HK-2 (cell line): ENCODE data around the gene NOL9.

Experiments
- DNase-seq: peaks from one replicate; pipeline ENCODE4 v3.0.0-alpha.2; 2018; ENCODE audit not compliant: unreplicated experiment

Gene NOL9

DNA sequence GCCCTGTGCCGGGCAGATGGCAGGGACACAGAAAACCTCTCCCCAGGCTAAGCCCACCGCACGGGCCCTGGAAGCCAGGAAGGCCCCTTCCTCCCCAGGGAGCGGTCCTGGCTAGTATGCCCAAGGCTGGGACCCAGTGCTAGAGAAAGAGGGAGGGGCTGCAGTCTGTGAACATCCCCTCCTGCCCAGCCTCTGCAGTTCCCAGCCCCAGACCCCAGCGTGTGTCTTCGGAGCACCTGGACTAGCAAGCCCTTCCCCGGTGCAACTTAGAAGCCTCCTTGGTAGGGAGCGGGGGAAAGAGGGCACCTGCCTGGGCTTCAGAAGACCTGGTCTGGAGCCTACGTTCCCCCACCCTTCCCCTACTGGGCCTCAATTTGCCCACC is 64.9 kb downstream of the NOL9 start:
- DNase-seq = no peak

DNA sequence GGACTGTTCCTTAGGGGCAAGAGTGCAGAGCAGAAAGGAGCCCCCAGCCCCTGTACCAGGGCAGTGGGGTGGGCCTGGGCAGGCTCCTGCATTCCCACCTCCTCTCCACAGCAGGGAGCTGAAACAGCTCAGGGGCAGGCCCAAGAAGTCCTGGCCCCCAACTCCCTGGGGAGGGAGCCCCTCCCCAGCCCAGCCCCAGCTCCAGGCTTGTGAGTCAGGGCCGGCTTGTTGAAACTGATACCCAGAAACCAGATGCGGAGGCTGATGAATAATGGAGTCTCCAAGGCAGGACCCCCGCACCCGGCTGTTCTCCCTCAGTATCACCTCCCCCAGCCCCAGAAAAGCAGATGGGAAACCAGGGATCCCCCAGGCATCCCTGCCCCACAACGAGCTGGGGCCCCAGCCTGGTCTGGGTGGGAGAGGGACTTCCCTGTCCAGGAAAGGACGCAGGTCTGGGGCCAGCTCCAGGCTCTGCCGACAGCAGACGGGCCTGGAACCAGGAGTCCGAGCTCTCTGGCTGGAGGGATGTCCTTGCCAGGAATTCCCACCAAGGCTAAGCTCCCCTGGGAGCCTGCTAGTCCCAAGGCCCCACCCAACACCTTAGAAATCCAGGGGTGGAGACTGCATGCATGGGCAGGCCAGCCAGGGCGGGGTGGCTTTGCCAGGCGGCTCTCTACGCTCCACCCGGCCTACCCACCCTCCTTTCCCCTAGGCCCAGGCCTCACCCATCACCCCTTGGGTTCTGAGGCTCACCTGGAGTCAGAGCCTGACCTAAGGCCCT is 65.5 kb downstream of the NOL9 start:
- no peak for DNase-seq

DNA sequence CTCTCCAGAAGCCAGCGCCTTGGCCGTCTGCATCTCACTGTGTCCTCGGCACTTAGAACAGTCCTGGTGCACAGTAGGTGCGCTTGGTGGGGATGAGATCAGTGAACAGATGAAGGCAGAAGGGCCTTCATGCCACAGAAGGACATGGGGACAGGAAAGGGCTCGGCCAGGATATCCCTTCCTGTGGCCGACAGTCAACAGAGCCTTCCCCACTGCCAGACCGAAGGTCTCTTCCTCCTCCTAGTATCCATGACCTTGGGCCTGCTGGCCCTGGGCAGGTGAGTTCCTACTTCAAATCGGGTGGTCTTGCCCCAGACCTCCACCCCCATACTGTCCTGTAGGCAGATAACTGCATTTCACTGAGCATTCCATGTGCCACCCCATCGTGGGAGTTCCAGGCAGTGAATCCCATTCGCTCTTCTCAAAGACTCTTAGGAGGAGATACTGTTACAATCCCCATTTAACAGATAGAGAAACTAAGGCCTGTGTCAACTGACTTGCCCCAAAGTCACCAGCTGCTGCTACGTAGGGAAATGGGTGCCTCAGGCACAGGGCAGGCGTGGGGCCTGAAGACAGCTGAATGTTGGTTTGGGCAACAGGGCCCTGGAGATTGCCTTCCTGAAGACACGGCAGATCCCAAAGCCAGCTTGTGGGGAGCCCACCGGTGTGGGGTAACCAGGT is 66.4 kb downstream of the NOL9 start:
- no peak for DNase-seq

DNA sequence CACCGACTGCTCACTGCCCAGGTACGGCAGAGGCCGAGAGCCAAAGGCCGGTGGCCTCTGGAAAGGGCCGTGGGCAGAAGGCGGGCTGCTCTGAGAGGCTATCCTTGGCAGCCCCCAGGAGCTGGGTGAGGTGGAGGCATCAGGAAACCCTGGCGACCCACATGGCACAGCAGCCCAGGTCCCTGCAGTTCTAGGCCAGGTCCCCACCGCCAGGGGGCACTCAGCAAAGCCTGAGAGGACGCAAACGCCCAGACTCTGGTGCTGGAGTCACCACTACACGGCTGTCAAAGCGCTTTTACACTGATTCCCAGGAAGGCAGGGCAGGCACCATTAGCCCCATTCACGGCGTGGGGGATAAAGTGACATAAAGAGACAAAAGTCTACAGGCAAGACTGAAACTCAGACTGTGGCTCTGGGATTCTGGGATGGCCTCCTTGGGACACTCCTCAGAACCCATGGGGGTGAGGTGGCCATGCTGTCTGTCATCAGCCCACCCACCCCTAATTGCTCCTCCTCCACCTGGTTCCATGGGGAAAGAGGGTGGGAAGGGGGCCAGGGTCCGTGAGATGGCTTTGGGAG is 67.8 kb downstream of the NOL9 start:
- DNase-seq = peak; percentile 58

DNA sequence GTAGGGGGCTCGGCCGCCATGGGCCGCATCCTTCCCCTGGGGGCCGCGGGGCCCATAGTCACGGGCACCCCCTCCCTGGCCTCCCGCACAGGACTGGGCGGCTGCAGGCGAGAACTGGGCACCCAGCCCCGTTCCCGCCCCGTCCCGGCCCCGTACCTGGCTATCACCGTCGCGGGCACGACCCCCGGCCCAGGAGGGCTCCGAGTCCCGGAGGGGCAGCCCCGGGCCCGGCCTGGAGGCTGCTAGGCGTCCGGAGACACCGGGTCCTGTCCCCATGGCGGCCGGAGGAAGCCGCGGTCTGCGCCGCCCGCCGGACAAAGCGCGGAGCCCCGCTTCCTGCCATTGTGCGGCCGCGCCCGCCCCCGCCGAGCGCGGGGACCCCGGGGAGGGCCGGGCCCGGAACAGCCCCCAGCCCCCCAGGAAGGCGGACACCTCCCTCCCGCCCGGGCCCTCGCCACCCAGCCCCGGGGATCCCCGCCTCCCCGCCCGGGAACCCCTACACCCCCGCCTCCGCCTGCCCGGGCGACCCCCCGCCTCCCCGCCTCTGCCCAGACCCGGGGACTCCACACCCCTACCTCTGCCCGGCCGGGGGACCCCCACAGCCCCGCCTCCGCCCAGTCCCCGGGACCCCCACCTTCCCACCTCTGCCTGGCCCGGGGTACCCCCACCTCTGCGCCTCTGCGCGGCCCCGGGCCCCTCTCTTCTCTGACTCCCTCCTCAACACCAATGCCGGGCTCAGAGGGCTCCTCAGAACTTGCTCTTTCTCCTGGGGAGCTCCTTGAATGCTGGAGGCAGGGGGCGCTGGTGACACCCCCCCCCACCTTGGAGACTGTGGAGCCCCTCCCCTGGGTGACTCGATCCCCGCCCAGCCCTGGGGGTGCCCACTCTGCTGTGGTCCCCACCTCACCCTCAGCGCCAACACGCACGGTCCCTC is 68.9 kb downstream of the NOL9 start:
- DNase-seq = no peak

DNA sequence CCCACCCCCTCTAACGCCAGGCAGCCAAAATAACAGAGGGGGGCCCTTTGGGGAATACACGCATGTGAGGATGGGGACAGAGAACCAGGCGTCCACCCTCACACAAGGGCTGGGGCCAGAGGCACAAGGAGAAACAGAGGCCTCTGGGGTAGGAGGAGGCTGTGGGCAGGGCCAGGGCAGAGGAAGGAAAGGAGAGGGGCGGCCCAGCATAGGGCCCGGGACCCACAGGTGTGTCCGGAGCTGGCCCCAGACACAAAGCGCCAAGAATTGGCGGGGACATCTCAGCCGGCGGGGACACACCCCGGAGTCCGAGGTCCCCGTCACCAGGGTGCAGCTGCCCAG is 69.5 kb downstream of the NOL9 start:
- DNase-seq = no peak

DNA sequence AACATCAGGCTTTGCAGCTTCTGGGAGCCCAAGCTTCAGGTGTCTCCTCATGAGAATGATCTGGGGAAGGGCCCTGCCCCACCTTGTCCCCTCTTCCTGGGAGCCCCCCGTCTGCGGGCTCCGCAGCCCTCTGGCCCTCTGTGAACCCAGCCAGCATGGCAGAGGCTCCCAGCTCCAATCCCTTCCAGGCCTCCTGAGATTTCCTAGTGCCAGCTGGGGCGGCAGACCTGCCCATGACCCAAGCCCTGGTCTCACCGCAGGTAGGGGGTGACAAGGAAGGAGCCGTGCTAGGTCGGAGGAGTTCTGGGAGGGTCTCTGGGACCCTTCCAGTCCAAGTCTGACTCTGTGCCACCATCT is 70.6 kb downstream of the NOL9 start:
- no peak for DNase-seq

DNA sequence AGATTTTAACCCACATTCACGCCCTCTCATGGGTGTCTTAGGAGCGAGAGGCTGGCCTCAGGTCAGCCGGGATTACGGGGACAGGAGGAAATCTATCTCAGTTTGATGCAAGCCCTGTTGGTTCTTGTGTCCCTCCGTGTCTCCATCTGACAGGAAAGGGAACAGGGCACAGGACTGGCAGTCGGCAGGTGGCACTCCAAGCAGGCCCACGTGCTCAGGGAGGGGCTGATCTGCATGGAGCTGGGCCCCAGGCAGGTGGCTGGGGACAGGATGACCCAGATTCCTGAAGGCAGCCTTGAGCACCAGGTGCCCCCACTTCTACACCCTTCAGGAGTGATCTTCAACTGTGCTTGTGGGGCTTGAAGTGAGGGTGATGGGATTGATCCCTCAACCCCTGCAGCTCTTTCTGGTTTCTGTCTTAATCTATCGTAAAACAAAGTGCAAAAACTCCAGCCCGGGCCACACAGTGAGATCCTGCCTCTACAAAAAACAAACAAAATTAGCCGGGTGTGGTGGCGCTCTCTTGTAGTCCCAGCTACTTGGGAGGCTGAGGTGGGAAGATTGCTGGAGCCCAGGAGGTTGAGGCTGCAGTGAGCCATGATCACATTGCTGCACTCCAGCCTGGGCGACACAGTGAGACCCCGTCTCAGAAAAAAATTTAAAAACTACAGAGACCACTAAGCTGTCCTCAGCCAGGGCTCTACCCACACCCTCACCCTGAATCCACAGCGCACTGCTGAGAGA is 71.1 kb downstream of the NOL9 start:
- no peak for DNase-seq

DNA sequence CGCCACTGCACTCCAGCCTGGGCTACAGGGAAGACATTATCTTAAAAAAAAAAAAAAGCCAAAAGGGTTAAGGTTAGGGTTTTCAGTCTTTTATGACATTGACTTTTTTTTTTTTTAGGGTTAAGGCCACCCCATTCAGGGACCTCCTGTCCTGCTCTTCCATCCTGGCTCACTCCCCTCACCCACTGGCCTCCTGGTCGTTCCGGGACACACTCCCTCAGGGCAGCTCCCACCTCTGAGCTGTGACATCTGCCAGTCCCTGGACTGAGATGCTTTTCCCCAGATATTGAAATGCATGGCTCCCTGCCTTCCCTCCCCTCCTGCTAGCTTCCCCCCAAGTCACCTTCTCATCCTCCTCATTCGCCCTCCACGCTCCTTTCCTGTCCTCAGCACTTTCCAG is 72.5 kb downstream of the NOL9 start:
- DNase-seq = no peak

DNA sequence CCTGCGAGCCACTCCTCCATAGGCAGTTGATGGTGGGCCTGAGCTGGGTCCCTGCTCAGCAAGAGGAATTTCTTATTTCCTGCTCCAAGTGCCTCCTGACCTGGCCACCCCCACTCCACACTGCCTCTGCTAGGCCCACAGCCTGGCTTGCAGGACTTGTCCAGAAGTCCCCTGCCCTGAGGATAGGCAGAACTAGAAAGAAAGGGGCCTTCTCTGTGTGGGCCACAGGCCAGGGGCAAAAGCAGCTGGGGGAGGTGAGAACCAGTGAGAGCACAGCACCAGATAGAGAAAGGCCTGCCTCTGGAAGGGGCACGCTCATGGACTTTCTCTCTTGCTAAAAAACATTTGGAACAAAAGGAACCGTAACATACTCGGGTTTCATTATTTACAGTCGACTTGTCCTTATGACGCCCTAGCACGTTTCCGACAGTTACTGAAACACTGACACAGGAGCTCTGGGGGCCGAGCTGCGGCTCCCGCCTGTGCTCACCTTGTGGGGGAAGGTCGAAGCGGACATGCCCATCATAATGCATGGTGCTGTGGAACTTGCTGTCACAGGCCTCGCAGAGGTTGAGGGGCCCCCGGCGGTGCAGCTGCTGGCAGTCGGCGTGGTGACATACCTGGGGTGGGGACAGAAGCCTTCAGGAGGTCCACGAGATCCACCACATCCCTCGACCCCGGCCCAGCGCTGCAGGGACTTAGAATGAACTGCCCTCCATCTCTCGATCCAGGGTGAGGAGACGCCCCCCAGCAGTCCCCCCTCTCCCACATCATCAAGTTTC is 77.1 kb downstream of the NOL9 start:
- no peak for DNase-seq

DNA sequence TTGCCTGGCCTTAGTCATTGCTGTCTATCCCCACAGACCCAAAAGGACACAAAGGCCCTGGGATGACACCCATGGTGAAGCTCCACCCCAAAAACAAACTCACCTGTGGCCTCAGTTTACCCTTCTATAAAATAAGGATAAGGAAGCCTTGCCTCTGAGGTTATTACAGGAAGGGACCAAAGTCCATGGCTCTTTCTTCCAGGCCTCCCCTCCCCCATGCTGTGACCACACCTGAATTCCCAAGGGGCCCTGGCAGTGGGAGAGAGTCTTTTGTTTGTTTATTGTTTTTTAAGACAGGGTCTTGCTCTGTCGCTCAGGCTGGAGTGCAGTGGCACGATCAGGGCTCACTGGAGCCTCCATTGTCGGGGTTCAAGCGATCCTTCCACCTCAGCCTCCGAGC is 77.8 kb downstream of the NOL9 start:
- no peak for DNase-seq

DNA sequence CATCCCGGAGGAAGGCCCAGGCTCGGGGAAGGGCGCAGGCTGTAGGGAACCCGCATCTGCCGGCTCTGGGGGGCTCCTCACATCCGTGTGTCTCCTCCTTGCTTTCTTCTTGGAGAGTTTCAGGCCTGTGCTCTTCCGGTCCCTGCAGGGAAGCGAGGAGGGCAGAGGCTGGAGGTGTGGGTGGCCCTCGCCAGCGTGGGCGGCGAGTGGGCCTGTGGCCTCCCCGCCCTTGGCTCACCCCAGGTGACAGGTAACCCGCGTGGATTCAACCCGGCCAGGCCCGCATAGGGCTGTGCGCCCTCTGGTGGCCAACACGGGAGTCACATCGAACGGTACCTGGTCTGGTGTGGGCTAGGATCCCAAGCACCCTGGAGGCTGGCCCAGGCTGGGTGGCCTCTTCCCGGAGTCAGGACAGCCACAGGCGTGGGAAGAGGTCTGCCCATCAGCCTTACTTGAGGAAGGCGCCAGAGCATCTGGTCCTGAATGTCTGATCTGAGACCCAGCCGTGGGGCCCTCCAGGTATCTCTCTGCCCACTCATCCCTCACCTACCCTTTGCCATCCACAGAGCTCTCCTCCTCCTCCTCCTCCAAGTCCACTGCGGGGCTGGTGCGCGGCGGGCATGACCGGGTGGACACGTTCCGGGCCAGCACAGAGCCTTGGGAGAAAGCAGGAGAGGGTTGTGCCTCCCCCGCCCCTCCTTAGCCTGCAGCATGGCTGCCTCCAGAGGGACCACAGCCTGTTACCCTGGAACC is 78.8 kb downstream of the NOL9 start:
- DNase-seq = peak; percentile 72

DNA sequence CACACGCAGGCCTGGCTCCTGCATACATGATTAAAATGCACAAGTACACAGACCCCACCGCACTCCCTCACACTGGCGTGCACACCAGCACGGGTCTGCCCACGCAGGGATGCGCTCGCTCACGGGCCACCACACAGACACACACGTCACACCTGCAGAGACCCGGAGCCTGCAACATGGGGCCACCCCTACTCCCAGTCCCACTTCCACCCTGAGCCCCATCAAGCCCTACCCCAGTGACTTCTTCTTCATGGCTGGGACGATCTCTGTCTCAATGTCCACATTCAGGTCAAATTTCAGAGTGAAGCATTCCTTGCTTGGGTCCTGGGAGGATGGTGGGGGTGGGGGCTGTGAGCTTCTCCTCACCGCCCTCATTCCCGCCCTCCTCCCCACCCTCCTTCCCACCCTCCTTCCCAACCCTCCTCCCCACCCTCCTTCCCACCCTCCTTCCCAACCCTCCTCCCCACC is 79.5 kb downstream of the NOL9 start:
- no peak for DNase-seq

DNA sequence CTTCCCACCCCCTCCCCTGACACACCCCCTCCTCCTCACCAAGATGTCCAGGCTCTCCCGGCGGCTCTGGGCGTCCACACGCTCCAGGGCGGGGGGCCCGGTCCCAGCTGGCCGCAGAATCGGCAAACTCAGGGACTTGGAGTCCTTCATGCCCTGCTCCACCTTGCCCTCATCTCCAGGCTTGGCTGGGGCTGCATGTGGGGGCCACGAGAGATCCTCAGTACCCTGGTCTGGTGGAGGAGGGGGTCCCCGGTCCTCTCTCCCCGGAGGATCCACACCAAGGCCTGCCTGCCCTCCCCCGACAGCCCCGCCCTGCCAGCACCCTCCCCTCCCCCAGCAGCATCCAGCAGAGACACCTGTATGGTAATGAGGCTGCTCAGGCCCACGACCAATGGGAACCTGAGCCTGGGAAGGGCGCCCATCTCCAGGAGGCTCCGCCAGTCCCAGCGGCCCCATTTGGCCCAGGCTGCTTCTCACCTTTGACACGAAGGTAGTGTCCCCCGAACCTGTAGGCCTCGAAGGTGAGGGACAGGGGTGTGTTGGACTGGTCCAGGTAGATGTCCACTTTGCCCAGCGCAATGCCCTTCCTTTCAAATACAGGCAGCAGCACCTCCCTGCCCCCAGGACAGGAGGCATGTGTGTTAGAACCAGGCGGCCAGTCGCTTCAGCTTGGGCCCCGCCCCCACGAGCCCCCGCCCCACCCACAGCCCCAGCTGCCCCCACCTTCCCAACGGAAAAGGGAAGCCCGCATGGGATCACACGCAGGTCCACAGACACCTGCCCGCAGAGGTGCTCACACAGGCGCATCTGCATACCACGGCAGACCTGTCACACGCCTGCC is 80.1 kb downstream of the NOL9 start:
- no peak for DNase-seq

DNA sequence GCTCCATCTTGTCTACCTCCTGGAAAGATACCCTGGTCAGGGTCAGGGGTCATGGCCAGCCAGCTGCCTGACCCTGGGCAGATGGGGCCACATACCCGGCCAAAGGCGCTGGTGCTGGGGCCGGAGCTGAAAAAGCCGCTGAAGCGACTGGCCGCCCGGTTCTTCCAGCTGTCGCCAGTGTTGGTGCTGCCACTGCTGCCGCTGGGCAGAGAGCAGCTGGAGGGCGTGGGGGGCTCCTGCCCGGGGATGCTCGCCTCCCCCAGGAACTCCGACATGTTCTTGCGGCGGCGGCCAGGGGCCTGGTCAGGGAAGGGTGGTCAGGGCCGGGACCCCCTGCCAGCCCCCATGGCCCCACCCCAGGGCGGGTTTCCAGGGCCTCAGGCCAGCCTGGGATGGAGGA is 81.2 kb downstream of the NOL9 start:
- no peak for DNase-seq

DNA sequence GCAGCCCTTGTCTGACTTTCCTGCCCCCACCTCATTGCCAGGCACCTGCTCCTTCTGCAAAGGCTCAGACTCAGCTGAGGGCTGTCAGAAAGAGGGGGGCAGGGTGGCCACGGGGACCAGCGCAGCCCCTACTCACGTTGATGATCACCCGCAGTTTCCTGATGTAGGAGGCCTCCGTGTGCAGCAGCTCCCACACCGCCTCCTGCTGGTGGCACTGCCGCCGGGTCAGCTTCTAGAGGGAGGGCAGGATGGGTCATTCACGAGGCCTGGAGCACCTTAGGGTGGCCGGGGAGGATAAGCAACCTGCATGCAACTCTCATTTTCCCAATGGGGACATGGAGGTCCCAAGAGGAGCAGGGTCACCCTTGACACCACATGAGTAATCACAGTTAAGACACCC is 81.9 kb downstream of the NOL9 start:
- DNase-seq = no peak

DNA sequence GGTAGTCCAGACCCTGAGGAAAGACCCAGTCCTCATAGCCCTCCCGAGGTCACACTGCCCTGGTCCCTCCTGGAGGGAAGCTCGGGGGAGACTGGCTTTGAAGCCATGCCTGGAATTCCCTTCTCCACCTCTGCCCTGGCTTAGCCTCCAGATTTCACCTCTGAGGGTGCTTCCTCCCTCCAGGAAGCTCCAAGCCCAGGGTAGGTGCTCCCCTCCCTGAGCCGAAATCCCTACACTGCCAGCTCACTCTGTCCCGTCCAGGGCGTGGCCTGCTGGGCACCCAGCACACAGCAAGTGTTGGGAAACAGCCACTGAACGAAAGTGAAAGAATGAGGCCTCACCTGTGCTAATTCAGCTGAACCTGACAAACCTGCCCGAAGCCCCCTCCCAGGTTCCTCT is 82.3 kb downstream of the NOL9 start:
- DNase-seq = no peak
